Measurements from ENCODE around the gene CCDC148.

DNA sequence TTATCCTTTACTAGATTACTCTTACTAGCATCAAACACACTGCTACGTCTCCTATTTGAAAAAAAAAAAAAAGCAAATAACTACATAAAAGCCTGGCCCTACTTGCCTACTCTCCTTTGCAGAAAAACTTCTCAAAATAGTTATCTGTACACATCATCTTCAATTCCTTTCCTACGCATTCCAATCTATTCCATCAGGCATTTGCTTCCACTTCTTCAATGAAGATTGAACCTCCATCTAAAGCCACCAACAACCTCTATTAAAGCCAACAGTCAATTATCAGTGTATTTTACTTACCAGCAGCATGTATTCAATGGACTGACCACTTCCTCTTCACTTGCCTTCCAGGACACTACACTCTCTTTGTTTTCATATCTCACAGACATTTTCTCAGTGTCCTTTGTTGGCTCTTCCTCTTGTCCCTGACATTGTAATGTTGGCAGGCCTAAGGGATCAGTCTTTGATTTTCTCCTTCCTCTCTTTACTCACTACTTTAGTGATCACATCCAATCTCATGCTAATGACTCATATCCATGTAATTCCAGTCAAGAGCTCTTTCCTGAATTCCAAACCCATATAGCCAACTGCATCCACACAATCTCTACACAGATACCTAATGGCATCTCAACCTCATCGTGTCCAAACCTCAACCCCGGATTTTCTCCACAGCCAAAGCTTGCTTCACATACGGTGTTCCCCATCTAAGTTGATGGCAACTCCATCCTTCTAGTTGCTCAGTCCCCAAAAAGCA is 131.3 kb downstream of the CCDC148 start:
- TF ChIP-seq TAF1 (IDR thresholded peaks at IDR 0.05; ENCODE audit: low read depth), result no peak
- no peak for TF ChIP-seq EP300 (IDR thresholded peaks at IDR 0.05; ENCODE audit: borderline replicate concordance)
- no peak for TF ChIP-seq TEAD4 (IDR thresholded peaks at IDR 0.05)
- TF ChIP-seq, protein P1, sequence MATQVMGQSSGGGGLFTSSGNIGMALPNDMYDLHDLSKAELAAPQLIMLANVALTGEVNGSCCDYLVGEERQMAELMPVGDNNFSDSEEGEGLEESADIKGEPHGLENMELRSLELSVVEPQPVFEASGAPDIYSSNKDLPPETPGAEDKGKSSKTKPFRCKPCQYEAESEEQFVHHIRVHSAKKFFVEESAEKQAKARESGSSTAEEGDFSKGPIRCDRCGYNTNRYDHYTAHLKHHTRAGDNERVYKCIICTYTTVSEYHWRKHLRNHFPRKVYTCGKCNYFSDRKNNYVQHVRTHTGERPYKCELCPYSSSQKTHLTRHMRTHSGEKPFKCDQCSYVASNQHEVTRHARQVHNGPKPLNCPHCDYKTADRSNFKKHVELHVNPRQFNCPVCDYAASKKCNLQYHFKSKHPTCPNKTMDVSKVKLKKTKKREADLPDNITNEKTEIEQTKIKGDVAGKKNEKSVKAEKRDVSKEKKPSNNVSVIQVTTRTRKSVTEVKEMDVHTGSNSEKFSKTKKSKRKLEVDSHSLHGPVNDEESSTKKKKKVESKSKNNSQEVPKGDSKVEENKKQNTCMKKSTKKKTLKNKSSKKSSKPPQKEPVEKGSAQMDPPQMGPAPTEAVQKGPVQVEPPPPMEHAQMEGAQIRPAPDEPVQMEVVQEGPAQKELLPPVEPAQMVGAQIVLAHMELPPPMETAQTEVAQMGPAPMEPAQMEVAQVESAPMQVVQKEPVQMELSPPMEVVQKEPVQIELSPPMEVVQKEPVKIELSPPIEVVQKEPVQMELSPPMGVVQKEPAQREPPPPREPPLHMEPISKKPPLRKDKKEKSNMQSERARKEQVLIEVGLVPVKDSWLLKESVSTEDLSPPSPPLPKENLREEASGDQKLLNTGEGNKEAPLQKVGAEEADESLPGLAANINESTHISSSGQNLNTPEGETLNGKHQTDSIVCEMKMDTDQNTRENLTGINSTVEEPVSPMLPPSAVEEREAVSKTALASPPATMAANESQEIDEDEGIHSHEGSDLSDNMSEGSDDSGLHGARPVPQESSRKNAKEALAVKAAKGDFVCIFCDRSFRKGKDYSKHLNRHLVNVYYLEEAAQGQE (IDR thresholded peaks at IDR 0.05; ENCODE audit: low read depth), result no peak
- TF ChIP-seq EGR1 (IDR thresholded peaks at IDR 0.05), result no peak
- no peak for TF ChIP-seq TCF12 (IDR thresholded peaks at IDR 0.05; ENCODE audit: low read depth)
- no peak for TF ChIP-seq FOXM1 (IDR thresholded peaks at IDR 0.05; ENCODE audit: borderline replicate concordance, low read depth)

Data from Ishikawa (cell line).